ENCODE results near the gene DRG2.

DRG2 gene

DNA sequence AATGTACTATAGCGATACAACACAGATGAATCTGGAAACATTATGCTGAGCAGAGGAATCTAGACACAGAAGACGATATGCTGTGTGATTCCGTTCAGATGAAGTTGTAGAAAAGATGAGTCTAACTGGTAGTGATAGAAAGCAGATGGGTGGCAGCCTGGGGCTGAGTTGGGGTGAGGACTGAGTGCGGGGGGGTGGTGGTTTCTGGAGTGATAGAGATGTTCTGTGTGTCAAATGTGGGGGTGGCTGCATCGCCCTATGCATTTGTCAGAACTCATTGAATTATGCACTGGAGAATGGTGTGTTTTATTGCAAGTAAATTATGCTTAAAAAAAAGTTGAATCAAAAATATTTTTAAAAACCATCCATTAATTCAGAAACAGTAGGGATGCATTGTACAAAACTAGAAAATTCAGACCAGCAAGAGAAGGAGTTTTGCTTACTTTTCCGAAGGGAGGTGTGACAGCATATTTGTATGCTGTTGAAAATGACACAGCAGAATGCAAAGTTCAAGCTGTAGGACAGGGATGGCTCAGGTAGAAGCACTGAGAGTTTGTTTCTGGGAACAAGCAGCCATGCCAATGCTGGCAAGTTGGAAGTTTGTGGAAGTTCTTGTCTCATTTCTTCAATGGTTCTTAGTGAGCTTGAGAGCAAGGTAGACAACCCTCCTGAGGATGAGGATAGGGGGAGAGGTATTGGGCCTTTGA is 13.0 kb upstream of the DRG2 start:
- no peak for DNase-seq (ENCODE audit: low read depth)

DNA sequence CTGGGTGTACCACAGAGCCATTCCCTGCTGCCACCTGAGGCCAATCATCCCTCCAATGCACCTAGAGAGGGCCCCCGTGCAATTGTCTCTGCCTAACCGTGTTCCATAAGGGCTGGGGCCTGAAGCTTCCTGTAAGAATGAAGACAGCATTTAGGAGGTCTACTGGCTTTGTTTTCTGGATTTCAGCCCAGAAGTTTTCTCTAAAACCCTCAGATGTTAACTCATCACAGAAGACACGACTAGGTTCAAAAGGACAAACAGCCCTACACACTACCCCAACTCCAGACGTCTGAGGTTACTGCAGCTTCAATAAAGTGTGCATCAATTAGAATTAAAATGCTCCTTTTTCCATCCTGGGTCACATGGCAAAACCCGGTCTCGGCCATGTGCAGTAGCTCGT is 10.8 kb upstream of the DRG2 start:
- DNase-seq (ENCODE audit: low read depth): no peak

DNA sequence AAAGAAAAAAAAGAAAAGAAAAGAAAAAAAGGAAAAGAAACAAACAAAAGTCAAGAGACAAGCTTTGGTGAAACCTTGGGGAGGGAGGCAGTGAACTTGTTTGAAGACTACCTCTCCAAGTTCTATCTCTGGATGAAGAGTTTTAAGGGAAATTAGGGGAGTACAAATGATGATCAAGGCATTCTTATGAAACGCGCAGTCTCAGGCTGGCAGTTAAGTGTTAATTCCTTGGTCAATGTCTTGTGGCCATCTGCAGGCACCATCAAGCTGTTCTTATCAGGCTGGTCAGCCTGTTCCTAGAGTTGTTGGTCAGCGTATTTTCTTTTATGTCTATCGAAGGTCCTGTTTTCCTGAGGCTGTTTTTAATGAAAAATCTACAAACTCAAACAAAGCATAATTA is 8.2 kb upstream of the DRG2 start:
- no peak for DNase-seq (ENCODE audit: low read depth)

DNA sequence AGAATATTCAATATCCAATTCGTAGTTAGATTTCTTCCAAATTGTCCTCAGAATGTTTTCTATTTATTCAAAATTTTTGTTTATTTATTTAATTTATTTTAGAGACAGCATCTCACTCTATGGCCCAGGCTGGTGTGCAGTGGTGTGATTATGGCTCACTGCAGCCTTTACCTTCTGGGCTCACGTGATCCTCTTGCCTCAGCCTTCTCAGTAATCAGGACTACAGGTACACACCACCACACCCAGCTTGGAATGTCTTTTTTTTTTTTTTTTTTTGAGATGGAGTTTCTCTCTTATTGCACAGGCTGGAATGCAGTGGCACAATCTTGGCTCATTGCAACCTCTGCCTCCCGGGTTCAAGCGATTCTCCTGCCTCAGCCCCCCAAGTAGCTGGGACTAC is 3.5 kb upstream of the DRG2 start:
- no peak for DNase-seq (ENCODE audit: low read depth)

DNA sequence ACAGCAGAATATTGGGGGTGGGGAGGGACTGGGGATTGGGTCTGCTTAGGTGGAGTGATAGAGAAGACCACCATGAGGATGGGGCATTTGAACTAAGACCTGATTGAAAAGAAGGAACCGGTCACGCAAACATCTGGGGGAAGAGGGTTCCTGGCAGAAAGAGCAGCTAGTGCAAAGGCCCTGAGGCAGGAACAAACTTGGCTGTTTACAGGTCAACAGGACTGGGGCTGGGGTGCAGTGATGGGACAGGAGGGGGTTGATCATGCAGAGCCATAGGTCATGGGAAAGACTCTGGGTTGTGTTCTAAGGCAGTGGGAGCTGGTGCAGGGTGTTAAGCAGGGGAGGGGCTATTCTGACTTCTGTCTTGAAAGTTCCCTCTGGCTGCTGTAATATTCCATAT is 1.9 kb downstream of the DRG2 start:
- no peak for DNase-seq (ENCODE audit: low read depth)

DNA sequence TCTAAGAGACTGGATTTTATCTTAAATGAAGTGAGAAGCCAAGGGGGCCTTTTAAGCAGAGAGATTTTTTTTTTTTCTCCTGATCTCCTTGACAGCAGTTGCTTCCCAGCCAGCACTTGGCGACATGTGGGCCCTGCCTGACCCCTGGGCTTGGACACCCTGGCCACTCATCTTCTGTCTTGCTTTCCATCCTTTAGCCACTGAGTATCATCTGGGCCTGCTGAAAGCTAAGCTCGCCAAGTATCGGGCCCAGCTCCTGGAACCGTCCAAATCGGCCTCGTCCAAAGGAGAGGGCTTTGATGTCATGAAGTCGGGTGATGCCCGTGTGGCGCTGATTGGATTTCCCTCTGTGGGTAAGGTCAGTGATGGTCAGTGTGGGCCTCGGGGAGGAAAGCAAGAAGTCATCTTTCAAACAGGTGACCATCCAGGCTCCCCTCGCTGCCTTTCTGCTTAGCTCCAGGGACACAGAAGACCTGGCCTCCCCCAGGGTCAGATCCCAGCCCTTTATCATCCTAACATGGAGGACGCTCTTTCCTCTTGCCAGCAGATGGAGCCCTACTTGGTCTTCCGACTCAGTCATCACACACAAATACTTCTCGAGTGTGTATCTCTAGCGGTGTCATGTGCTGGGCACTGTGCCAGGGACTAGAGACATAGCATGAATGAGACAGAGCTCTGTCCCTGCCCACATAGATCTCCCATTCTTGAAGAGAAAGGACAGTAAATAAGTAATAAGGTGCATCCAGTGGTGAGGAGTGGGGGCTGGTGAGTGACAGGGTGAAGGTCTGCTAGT is 6.1 kb downstream of the DRG2 start:
- DNase-seq (ENCODE audit: low read depth): peak; percentile 89

DNA sequence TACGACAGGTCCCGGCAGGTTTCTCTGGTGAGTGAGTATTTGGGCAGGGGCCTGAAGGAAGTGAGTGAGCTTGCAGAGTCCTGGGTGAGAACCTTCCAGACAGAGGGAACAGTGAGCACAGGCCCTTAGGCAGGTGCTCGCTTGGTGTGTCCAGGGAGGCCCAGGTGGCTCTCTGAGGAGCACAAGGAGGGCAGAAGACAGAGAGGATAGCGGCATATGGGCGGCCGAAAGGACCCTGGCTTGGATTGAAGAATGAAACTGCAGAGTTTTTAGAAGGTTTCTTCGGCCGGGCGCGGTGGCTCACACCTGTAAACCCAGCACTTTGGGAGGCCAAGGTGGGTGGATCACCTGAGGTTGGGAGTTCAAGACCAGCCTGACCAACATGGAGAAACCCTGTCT is 6.7 kb downstream of the DRG2 start:
- no peak for DNase-seq (ENCODE audit: low read depth)

DNA sequence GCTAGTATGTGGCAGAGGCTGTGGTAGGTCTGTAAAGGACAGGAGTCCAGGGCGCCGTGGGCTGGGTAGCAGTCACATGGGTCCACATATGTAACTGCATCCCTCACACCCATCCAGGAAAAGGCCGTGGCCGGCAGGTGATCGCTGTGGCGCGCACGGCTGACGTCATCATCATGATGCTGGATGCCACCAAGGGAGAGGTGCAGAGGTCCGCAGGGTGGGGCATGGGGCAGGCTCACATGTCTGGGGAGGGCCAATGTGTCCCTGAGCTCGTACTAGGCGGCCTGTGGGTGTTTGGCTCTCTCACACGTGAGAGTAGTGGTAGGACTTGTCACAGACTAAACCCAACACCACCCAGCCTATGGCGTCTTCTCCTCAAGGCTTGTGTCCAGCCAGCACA is 11.8 kb downstream of the DRG2 start:
- no peak for DNase-seq (ENCODE audit: low read depth)

DNA sequence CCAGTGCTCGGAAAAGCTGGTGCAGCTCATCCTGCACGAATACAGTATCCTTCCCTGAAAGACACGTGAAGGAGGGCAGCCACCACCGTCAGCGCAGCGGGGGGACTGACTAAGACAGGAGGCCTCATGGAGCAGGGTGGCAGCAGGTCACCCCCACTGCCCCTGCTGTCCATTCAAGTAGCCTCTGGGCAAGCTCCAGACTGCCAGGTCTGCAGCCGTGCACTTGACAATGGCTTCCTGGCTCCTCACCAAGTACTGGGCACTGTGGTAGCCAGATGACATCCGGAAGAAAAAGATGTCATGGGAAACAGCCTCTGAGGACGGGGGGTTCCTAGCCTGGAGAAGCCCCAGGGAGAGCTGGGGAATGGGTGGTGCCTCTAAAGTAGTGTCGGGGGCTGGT is 12.9 kb downstream of the DRG2 start:
- no peak for DNase-seq (ENCODE audit: low read depth)

DNA sequence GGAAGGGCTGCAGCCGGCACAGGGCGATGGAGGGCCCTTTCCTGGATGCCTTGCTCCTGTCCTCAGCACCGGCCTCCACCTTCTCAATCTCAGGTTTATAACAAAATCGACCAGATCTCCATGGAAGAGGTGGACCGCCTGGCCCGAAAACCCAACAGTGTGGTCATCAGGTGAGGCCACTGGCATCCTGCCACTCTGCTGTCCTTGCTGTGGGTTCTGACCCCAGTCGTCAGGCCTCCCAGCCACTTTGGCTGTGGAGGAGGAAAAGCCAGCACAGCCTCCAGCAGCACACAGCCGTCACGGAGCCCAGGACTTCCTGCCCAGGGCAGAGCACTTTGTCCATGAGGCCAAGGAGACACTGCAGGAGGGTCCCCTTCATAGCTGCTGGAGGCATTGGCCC is 14.1 kb downstream of the DRG2 start:
- no peak for DNase-seq (ENCODE audit: low read depth)

DNA sequence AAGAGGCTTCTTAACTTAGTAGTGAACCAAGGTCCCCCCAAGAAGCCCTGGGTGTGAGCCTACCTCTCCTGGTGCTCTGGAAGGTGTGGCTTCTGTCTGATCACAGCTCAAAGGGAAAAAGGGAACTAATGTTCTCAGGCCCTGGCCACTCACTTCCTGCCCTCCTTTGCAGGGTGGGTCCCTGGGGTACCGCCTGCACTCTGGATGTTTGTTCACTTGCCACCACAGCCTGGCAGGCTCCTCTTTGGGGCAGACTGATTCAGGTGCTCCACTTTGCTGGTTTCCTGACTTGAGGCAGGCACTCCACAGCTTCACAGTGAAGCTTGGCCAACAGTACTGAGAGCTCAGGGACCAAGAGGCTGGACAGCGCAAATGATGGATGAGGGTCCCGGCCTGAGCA is 14.9 kb downstream of the DRG2 start:
- no peak for DNase-seq (ENCODE audit: low read depth)

DNA sequence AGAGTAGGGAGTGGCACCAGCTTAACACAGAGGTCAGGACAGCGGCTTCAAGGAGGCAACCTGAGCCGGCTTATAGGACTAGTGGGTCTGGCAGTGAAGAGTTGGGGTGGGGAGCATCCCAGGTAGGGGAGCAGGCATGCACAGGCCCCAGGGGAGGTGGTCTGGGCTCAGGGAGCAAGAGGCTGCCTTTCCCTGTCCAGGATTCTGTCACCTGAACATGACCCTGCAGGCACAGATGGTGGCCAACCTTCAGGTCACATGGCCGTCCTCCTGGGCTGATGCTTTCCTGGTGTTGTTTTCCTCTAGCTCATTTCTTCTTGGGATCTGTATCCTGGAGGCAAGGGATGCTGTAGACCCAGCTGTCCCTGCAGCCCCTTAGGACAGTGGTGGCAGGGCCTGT is 17.3 kb downstream of the DRG2 start:
- no peak for DNase-seq (ENCODE audit: low read depth)

DNA sequence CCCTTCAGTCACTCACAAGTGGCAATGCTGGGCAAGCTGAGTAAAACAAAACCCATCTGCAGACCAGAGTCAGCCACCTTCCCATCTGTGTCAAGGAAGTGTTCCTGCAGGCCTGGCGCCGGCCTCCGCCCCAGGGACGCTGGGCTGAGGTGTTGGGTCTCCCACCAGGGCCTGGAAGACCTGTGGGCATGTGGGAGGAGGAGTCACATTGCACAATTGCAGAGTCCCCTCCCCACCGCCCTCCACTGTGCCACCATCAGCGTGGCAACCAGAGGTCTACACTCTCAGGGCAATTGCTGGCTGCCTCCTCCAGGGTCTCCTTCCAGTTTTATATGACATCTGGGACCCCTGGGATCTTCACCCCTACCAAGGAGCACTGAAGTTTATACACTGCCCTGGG is 17.8 kb downstream of the DRG2 start:
- DNase-seq (ENCODE audit: low read depth): no peak

DNA sequence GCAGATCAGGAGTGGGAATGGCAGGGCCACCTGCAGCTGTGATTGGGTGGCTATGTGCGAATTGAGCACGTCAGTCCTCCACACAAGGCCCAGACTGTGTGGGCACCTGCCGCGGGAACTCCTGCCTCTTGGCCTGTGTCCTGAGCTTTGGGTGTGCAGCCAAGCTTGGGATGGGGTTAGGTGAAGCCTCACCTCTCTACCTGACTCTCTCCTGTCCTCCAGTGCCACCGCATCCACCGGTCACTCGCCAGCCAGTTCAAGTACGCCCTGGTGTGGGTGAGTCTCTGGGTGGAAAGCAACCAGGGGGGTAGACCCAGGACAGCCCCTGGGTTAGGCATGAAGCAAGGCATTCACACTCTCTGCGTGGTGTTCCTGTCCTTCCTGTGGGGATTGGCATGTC is 18.5 kb downstream of the DRG2 start:
- DNase-seq (ENCODE audit: low read depth): no peak

DNA sequence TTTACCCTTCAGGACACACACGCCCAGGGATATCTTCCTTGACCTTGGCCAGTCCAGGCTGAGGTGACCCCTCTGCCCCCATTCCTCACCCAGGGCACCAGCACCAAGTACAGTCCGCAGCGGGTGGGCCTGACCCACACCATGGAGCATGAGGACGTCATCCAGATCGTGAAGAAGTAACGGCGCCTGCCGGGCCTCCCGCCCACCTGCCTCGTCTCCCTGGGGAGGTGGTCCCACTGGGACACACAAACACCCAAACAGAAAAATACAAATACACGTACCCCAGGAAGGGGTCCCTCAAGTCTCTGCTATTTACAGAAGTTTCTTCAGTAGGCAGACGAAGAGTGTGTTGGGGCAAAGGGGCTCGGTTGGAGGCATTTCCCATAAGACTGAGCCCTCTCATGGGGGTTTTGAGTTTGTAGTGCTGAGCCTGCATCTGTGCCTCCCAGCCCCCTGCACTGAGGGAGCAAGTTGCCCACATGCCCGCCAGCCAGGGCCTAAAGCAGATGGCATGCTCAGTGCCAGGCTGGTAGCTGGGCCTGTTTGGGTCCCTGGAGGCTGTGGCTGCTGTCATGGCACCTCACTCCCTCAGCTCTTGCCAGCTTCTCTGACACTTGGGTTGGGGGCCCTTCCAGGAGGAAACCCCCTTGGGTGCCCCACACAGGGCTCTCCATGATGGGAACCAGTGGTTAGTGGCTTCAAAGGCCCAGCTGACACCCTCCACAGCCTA is 19.5 kb downstream of the DRG2 start:
- DNase-seq (ENCODE audit: low read depth): no peak

DNA sequence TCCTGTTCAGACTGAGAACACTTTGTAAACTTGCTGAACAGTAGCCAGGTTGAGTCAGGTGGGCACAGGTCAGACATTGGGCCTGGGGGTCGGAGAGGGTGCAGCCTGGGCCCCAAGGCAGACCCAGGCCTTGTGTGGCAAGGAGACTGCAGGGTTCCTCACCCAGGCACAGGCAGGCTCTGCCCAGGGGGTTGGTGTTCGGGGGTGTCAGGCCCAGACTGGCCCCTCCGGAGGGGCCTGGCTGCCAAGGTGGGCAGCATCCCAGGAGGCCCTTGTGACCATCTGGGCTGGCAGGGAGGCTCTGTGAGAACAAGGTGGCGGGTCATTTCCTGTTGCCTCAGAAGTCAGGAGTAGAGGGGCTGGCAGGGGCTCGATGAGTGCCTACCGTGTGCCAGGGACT is 20.2 kb downstream of the DRG2 start:
- DNase-seq (ENCODE audit: low read depth): no peak

DNA sequence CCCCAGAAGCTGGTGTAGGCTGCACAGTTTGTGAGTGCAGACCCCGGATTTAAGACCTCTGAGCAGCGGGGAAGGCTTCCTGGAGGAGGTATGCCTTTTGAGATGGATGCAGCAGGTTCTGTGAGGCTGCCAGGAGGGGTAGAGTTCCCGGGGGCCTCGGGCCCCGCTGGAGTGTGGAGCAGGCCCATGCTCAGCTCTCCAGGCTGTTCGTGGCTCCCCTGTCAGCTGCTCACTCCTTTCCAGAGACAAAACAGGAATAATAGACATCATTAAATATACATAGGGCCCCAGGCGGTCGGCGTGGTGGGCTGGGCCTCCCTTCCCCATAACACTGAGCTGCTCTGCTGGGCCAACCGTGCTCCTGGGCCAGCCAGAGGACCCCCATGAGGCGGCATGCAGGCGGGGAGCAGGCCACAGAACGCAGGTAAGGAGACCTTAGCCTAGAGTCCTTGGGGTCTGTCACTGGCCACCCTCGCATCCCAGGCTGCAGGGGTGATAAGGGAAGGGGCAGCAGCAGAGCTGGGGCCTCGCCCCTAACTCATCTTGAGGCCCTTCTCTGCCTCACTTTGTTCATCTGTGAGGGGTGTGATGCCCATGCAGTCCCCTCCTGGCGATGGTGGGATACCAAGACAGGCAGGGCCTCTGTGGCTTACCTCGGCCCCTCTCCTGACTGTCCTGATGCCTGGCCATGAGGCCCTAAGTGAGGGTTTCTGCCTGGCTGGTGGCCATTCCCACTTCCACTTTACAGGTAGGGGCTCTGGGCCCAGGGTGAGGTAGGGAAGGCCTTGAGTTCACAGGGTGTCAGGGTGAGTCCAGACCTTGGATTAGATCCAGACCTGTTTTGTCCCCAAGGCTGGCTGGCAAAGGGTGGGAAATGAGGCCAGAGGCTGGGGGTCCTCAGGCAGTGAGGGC is 20.9 kb downstream of the DRG2 start, which contains the start of gene MYO15A:
Gene MYO15A, plus strand, starts transcription at position 356 of the 912 bp plus-strand sequence. CDS start 10,045 bp downstream, outside the sequence.
- no peak for DNase-seq (ENCODE audit: low read depth)

DNA sequence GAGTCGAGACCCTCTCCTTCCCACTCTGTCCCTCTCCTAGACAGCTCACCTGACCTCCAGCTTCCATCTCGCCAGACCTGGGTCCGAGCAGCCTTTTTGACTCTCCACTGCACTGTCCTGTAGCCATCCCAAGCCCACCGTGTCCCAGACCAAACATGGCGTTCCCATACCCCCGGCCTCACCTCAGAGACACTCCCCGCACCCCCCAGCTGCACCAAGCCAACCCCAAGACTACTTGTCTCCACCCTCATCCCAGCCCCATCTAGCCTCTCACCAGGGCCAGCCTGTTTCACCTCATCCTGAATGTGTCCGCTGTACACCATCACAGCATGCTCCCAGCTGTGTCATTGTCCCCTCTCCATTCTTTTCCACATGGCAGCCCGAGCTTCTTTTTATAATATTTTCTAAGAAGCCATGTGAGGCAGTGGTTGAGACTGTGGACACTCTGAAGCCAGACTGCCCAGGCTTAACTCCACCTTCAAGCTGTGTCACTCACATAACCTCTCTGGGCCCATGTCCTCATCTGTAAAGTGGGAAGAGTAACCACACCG is 22.3 kb downstream of the DRG2 start:
- DNase-seq (ENCODE audit: low read depth): no peak

DNA sequence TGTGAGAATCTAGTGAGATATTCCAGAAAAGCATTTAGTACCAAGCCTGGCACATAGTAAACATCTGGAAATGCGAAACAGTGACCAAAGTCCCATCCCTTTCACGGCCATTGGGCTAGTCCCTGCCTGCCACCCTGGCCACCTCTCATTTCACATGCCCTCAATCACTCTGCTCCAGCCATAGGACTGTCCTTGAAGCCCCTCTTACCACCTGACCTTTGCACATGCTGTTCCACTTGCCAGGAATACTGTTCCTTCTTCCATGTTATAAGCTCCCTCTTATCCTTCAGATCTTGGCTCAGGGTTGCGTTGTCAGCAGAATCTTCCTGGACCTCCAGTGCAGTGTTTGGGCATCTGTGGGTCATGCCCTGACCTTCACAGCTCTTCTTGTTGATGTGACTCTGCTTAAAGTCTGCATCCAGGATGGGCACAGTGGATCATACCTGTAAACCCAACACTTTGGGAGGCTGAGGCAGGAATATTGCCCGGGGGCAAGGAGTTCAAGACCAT is 22.9 kb downstream of the DRG2 start:
- DNase-seq (ENCODE audit: low read depth): no peak

DNA sequence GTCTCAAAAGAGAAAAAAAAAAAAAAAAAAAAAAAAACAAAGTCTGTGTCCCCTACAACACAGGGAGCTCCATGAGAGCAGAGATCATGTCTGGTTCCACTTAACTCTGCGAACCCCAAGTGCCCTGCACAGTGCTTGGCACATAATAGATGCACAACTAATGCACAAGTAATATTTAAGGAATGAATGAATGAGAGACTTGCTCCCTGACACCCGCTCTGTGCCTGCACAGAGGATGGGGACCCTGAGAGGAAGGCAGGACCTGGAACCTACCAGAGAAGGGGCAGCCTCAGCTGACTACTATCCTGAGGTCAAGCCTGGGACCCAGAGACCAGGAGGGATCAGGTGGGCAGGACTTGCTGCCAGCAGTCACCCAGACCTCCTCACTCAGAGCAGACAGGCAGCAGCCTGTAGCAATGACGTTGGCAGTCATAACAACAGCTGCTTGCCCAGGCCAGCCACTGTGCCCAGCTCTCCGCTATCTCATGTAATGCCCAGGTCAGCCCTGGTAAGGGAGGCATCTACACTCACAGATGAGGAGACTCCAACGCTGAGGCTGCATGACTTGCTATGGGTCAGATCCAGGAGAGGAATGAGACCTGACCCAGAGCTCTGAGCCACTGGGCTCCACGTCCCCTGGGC is 23.7 kb downstream of the DRG2 start:
- no peak for DNase-seq (ENCODE audit: low read depth)

DNA sequence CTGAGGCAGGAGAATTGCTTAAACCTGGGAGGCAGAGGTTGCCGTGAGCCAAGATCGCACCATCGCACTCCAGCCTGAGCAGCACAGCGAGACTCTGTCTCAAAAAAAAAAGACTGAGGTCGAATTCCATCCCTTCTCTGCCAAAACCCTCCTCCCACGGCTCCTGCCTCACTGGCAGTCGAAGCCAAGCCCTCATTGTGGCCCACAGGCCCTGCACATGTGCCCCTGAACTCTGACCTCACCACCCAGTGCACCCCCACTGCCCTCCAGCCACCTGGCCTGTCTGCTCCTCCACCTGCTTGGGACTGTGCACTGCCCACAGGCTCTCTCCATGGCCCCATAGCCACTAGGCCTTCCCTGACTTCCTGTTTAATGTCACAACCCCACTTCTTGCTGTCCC is 27.8 kb downstream of the DRG2 start:
- no peak for DNase-seq (ENCODE audit: low read depth)
